Caco-2 (cell line): Measurements from ENCODE around the gene XCL1. TPM values are rescaled to one million over a fixed set of nuclear protein-coding genes. Genes with fewer than 3 reads are reported as not detected.
"Not testable (repeated sequence)": the region's sequence is repeated elsewhere in the genome, so short reads cannot be mapped to it uniquely, and the experiment has no call there.

Source experiments
- BruUV-seq: library from RNA; stranded (reverse); fragments of 400-500 nt; replicated peaks from 2 replicates; lab custom pipeline; 2021; lab: Mats Ljungman, UMichigan
- CTCF ChIA-PET: fragments of 300-600 bp; sonication (Branson Sonifier 250); formaldehyde crosslinking; loops from one replicate; lab custom pipeline; 2022; ENCODE audit warnings: antibody characterized with exemption; lab: Charles Lee
- POLR2A ChIA-PET: fragments of 300-600 bp; sonication (Branson Sonifier 250); formaldehyde crosslinking; loops from one replicate; lab custom pipeline; 2022; ENCODE audit warnings: antibody characterized with exemption; lab: Charles Lee
- DNase-seq, 2 experiments: peaks; one replicate each; pipeline versions ENCODE4 v3.0.0 to v3.0.0-alpha.2; 2020 to 2022
- H3K27me3 ChIP-seq: replicated peaks from 2 replicates; pipeline ENCODE4 v1.6.0; 2011; ENCODE audit warnings: low read length; ENCODE audit not compliant: control insufficient read depth, insufficient read depth
- H3K36me3 ChIP-seq: 2 replicates; pipeline ENCODE4 v1.5.1; 2011; ENCODE audit warnings: low read length; ENCODE audit not compliant: control insufficient read depth, insufficient read depth
- H3K4me1 ChIP-seq: fragments of 250-450 bp; sonication (Bioruptor Pico); 2 replicates; pipeline ENCODE4 v1.5.1; 2020; ENCODE audit warnings: mild to moderate bottlenecking
- H3K4me3 ChIP-seq: 2 replicates; pipeline ENCODE4 v1.5.1; 2011; ENCODE audit warnings: low read depth, mild to moderate bottlenecking, control low read depth, low read length
- H3K9me3 ChIP-seq: fragments of 250-450 bp; sonication (Bioruptor Pico); 2 replicates; pipeline ENCODE4 v1.5.1; 2020; ENCODE audit warnings: mild to moderate bottlenecking, moderate library complexity
- H3K27ac Mint-ChIP-seq: one replicate; pipeline ENCODE4 v1.8.0; 2022; ENCODE audit warnings: mixed read lengths; ENCODE audit not compliant: unreplicated experiment
- H3K27me3 Mint-ChIP-seq: one replicate; pipeline ENCODE4 v1.8.0; 2022; ENCODE audit warnings: mixed read lengths; ENCODE audit not compliant: insufficient read depth, unreplicated experiment
- H3K36me3 Mint-ChIP-seq: one replicate; pipeline ENCODE4 v1.8.0; 2022; ENCODE audit warnings: mild to moderate bottlenecking, mixed read lengths; ENCODE audit not compliant: insufficient read depth, unreplicated experiment
- H3K4me1 Mint-ChIP-seq: one replicate; pipeline ENCODE4 v1.8.0; 2022; ENCODE audit warnings: low read depth, mixed read lengths; ENCODE audit not compliant: unreplicated experiment
- H3K4me3 Mint-ChIP-seq: one replicate; pipeline ENCODE4 v1.8.0; 2022; ENCODE audit warnings: mild to moderate bottlenecking, moderate library complexity, mixed read lengths; ENCODE audit not compliant: unreplicated experiment
- H3K9me3 Mint-ChIP-seq: one replicate; pipeline ENCODE4 v1.8.0; 2022; ENCODE audit warnings: mixed read lengths; ENCODE audit not compliant: unreplicated experiment
- CTCF ChIP-seq, 2 experiments: fragments of 200-600 bp in 1 of 2; IDR thresholded peaks; 1 replicate in 1 of 2; 2 replicates in 1 of 2; pipeline versions ENCODE4 v1.5.1 to v1.8.0; 2011 to 2022; ENCODE audit warnings: antibody characterized with exemption in 1 of 2, control low read depth in 1 of 2, inconsistent platforms in 1 of 2, low read depth in 1 of 2, low read length in 1 of 2, mild to moderate bottlenecking in 1 of 2, moderate library complexity in 1 of 2; ENCODE audit not compliant: insufficient read depth in 1 of 2, severe bottlenecking in 1 of 2, unreplicated experiment in 1 of 2
- intact Hi-C: fragments of 100-400 bp; cut with micrococcal nuclease; formaldehyde crosslinking; loops from one replicate; pipeline ENCODE4 v1.10.0; 2022; ENCODE audit not compliant: unreplicated experiment
- total RNA-seq: library from RNA; stranded (reverse); gene quantifications from 2 replicates; pipeline ENCODE4 v1.2.3, GENCODE V29; 2022

Gene XCL1
- total RNA-seq, 1 experiment from 2014 or later, result 3.4 TPM

DNA sequence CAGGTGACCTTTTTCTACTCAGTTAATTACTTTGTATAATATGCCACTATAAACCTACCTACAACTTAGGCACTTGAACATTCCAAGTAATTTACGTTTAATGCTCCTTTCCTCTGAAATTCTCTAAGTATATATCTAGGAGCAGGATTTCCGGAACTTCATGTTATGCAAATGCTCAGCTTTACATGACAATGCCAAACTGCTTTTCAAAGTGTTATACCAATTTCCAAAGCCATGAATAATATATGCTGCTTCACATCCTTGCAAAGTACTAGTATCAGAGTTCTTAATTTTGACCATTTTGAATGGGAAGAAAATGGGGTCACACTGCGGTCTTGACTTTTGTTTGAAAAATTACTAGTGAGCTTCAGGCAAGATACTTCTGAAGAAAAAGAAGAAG is 5.8 kb upstream of the XCL1 start:
- no peaks in the 10 kb centered on the region for H3K9me3 ChIP-seq
- intact Hi-C loops, result no loop called here

DNA sequence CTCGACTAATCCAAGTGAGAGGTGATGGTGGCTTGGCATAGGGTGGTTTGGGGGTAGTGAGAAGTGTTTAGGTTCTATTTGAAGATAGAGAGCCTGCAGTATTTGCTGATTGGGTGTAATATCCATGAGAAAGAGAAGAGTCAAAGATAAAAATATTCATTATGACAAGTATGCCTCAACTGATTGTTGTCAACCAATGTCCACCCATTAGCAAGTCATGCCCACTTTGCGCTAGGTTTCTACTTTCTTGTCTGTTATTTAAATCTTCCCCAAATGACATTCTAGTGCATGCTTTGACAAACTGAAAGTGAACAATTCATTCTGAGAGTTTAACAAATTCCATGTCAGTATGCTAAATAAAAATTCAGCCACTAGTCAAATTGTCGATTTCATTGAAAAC is 3.8 kb upstream of the XCL1 start:
- H3K27ac Mint-ChIP-seq, result no peak overlapping the region
- no peaks in the 10 kb centered on the region for H3K27me3 Mint-ChIP-seq
- Histone ChIP-seq H3K9me3 (no peaks in the 10 kb centered on the region), H3K27me3 (no peaks in the 10 kb centered on the region), H3K4me3 (no peak overlapping the region), H3K4me1 (0 out of 2 replicates have a peak, but pooled peaks cover 7% of the 10 kb centered on the region), H3K36me3 (no peaks in the 10 kb centered on the region)
- no peaks in the 10 kb centered on the region for H3K4me1 Mint-ChIP-seq
- no peaks in the 10 kb centered on the region for H3K9me3 Mint-ChIP-seq
- POLR2A ChIA-PET, result no interaction called here
- no peak for DNase-seq
- intact Hi-C loops, result no loop called here
- H3K4me3 Mint-ChIP-seq, result no peak overlapping the region
- BruUV-seq, result no TSS peak
- TF ChIP-seq CTCF (IDR thresholded peaks at IDR 0.05; ENCODE audit: insufficient read depth in 1 of 2, low read depth in 1 of 2, low read length in 1 of 2, severe bottlenecking in 1 of 2, unreplicated experiment in 1 of 2), result no peak
- CTCF ChIA-PET, result no interaction called here
- no peaks in the 10 kb centered on the region for H3K36me3 Mint-ChIP-seq

More for the DNA sequence above, 5.8 kb upstream of the XCL1 start:
- BruUV-seq, result no TSS peak
- Histone ChIP-seq H3K4me3 (no peak overlapping the region), H3K36me3 (no peaks in the 10 kb centered on the region), H3K4me1 (0 out of 2 replicates have a peak, but pooled peaks cover 7% of the 10 kb centered on the region), H3K27me3 (no peaks in the 10 kb centered on the region)
- H3K27ac Mint-ChIP-seq, result no peak overlapping the region
- no peaks in the 10 kb centered on the region for H3K27me3 Mint-ChIP-seq
- H3K4me1 Mint-ChIP-seq, result no peaks in the 10 kb centered on the region
- no peak overlapping the region for H3K4me3 Mint-ChIP-seq
- no peaks in the 10 kb centered on the region for H3K9me3 Mint-ChIP-seq
- no peaks in the 10 kb centered on the region for H3K36me3 Mint-ChIP-seq
- POLR2A ChIA-PET, result no interaction called here
- DNase-seq, result no peak
- no peak for TF ChIP-seq CTCF (IDR thresholded peaks at IDR 0.05; ENCODE audit: insufficient read depth in 1 of 2, low read depth in 1 of 2, low read length in 1 of 2, severe bottlenecking in 1 of 2, unreplicated experiment in 1 of 2)
- CTCF ChIA-PET, result no interaction called here

DNA sequence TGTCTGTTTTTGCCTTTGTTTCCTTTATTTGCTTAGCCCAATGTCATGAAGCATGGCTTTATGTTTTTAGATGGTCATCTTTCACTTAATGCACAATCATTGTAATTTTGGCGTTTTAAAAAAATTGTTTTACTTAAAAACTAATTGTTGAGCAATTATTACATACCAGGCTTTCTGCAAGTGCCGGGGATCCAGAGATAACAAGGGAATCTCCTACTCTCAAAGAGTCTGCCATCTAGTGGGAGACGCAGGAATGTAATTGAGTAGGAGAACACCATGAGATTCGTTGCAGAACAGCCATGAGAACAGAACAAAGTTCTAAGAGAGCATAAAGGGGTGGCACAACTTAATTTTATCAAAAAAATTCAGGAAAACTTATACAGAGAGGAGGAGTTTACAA is 2.2 kb upstream of the XCL1 start:
- CTCF ChIA-PET, H3K36me3 ChIP-seq, POLR2A ChIA-PET, H3K4me1 ChIP-seq, BruUV-seq, H3K27me3 Mint-ChIP-seq, H3K36me3 Mint-ChIP-seq, H3K4me3 ChIP-seq, H3K9me3 Mint-ChIP-seq, H3K9me3 ChIP-seq, H3K27me3 ChIP-seq, H3K4me3 Mint-ChIP-seq, H3K27ac Mint-ChIP-seq, H3K4me1 Mint-ChIP-seq: not testable (repeated sequence)
- DNase-seq, result peak; percentile 46 to 55
- peak; percentile 51 to 56 for TF ChIP-seq CTCF (IDR thresholded peaks at IDR 0.05; ENCODE audit: insufficient read depth in 1 of 2, low read depth in 1 of 2, low read length in 1 of 2, severe bottlenecking in 1 of 2, unreplicated experiment in 1 of 2)
- intact Hi-C loops, result loop anchor here (1.0 kb wide), 2 partner anchors 134 to 232 kb away; no protein-coding TSS in a partner anchor

- H3K4me1 Mint-ChIP-seq, POLR2A ChIA-PET, H3K27me3 ChIP-seq, H3K4me1 ChIP-seq, H3K4me3 Mint-ChIP-seq, BruUV-seq, H3K27ac Mint-ChIP-seq, intact Hi-C loops, CTCF ChIA-PET, H3K36me3 Mint-ChIP-seq, H3K27me3 Mint-ChIP-seq, DNase-seq, H3K4me3 ChIP-seq, H3K36me3 ChIP-seq, H3K9me3 ChIP-seq, H3K9me3 Mint-ChIP-seq: not testable (repeated sequence)
Observed at GRCh38 chr1:168578531-168579185, 2.3 kb downstream of the XCL1 start.

DNA sequence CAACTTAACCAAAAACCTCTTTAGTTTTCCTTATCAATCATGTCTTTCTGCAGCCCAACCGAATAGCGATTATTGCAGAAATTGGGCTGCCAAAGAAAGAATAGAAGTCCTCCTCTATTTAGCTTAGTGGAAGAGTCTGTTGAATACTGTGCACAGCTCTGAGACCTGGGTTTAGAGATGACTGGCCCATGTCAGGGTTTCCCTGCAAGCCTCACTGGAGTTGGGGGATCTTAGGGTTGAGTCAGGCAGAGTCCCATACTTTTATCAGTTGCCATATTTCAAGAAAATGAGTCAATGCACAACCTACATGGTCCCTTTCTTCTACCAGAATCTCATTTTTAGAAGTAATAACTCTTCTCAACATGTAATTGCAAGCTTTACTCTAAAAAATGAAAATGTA is 3.9 kb downstream of the XCL1 start:
- H3K4me1 ChIP-seq, DNase-seq, H3K4me3 ChIP-seq, POLR2A ChIA-PET, BruUV-seq, H3K36me3 Mint-ChIP-seq, H3K4me1 Mint-ChIP-seq, CTCF ChIA-PET, H3K36me3 ChIP-seq, H3K9me3 ChIP-seq, intact Hi-C loops, H3K27me3 ChIP-seq, H3K9me3 Mint-ChIP-seq, H3K4me3 Mint-ChIP-seq, H3K27ac Mint-ChIP-seq, H3K27me3 Mint-ChIP-seq: not testable (repeated sequence)
